ENCODE data around the gene SORCS3.

SORCS3 gene

GRCh38 chr10:105148921-105149320 is 507.8 kb downstream of the SORCS3 start:
- no peak for TF ChIP-seq MAX (IDR thresholded peaks at IDR 0.05; ENCODE audit: low read depth, low read length)
- TF ChIP-seq CTCF (IDR thresholded peaks at IDR 0.05; ENCODE audit: low read depth, low read length), result no peak
- TF ChIP-seq MYC (IDR thresholded peaks at IDR 0.05; ENCODE audit: low read depth, low read length), result no peak
- TF ChIP-seq POLR2A (IDR thresholded peaks at IDR 0.05; ENCODE audit: extremely low read depth, insufficient read length), result no peak
- DNase-seq (ENCODE audit: low read depth), result no peak
- H3K4me3 ChIP-seq (ENCODE audit: low read depth, low read length), result no peak overlapping the region

- no peak for DNase-seq (ENCODE audit: low read depth)
- H3K4me3 ChIP-seq (ENCODE audit: low read depth, low read length), result no peak overlapping the region
- TF ChIP-seq CTCF (IDR thresholded peaks at IDR 0.05; ENCODE audit: low read depth, low read length) (no peak), POLR2A (IDR thresholded peaks at IDR 0.05; ENCODE audit: extremely low read depth, insufficient read length) (no peak), MYC (IDR thresholded peaks at IDR 0.05; ENCODE audit: low read depth, low read length) (no peak), MAX (IDR thresholded peaks at IDR 0.05; ENCODE audit: low read depth, low read length) (no peak)
Observed at GRCh38 chr10:105149371-105149891, 508.3 kb downstream of the SORCS3 start.

- no peak for TF ChIP-seq MAX (IDR thresholded peaks at IDR 0.05; ENCODE audit: low read depth, low read length)
- no peak for TF ChIP-seq CTCF (IDR thresholded peaks at IDR 0.05; ENCODE audit: low read depth, low read length)
- DNase-seq (ENCODE audit: low read depth), result no peak
- no peak overlapping the region for H3K4me3 ChIP-seq (ENCODE audit: low read depth, low read length)
Observed at GRCh38 chr10:105150259-105150880, 509.3 kb downstream of the SORCS3 start.

GRCh38 chr10:105154736-105155135 is 513.6 kb downstream of the SORCS3 start:
- H3K4me3 ChIP-seq (ENCODE audit: low read depth, low read length), result no peak overlapping the region
- TF ChIP-seq CTCF (IDR thresholded peaks at IDR 0.05; ENCODE audit: low read depth, low read length) (no peak), MAX (IDR thresholded peaks at IDR 0.05; ENCODE audit: low read depth, low read length) (no peak), POLR2A (IDR thresholded peaks at IDR 0.05; ENCODE audit: extremely low read depth, insufficient read length) (no peak), MYC (IDR thresholded peaks at IDR 0.05; ENCODE audit: low read depth, low read length) (no peak)
- no peak for DNase-seq (ENCODE audit: low read depth)

- no peak for DNase-seq (ENCODE audit: low read depth)
- TF ChIP-seq MYC (IDR thresholded peaks at IDR 0.05; ENCODE audit: low read depth, low read length) (no peak), POLR2A (IDR thresholded peaks at IDR 0.05; ENCODE audit: extremely low read depth, insufficient read length) (no peak), CTCF (IDR thresholded peaks at IDR 0.05; ENCODE audit: low read depth, low read length) (no peak), MAX (IDR thresholded peaks at IDR 0.05; ENCODE audit: low read depth, low read length) (no peak)
- no peak overlapping the region for H3K4me3 ChIP-seq (ENCODE audit: low read depth, low read length)
Observed at GRCh38 chr10:105159268-105159667, 518.2 kb downstream of the SORCS3 start.
